Stimulated activated CD8-positive, alpha-beta memory T cell treated with anti-CD3 and anti-CD28 coated beads, Interleukin-15, amount 100 ng/mL, for 24 hours (primary cell): ENCODE data around the gene SUCLG2.

Experiments used
- DNase-seq: peaks from one replicate; pipeline ENCODE4 v3.0.0-alpha.2; 2020; ENCODE audit warnings: low read depth

The SUCLG2 gene, protein sequence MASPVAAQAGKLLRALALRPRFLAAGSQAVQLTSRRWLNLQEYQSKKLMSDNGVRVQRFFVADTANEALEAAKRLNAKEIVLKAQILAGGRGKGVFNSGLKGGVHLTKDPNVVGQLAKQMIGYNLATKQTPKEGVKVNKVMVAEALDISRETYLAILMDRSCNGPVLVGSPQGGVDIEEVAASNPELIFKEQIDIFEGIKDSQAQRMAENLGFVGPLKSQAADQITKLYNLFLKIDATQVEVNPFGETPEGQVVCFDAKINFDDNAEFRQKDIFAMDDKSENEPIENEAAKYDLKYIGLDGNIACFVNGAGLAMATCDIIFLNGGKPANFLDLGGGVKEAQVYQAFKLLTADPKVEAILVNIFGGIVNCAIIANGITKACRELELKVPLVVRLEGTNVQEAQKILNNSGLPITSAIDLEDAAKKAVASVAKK

DNA sequence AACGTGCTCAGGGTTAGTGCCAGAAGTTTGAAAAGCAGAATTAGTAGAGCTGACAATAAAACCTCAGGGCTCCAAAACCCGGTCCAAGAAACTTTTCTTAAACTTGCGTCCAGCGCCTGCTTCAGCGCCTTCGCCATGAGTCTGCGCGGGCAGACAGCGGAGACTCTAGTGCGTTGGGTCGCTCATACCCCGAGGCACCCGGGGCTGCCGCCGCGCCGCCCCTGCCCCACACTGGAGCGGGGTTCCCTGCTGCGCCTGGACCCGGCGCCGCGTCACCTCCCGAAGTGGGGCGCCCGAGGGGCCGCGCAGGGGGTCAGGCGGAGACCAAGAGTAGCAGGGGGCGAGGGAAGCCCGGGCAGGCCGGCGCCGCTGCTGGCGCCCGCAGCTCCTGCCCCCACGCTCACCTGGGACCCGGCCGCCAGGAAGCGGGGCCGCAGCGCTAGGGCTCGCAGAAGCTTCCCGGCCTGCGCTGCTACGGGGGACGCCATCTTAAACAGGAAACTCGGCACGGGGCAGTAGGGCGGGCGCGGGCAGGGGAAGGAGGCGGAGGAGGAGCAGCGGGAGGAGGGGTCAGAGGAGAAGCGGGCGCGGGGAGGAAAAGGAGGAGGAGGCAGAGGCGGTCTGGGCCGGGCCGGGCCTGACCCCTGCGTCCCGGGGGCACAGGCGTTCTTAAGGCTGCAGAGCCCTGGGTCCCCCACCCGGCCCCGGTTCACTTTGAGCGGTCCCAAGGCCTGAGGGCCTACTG is at the start of gene SUCLG2:
SUCLG2 (minus strand) TSS at position 514 of the 745 bp plus-strand sequence; CDS start at position 488, 26 bp downstream.
- DNase-seq, result peak; percentile 60

DNA sequence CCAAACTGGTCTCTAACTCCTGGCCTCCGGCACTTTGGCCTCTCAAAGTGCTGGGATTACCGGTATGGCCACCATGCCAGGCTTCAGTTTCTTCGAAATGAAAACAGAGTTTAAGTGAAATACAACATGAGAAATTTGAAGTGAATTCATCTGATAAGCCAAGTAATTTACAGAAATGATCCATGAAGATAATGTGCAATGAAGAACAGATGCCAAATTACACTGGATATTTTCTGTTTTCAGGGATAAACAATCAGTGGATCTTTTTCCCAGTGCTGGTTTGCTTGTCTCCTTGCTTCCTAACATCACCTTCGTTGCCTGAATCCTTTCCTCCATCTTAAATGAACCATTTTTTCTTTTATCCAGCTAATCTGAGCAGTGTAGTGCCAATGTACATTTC is 46.2 kb upstream of the SUCLG2 start:
- DNase-seq, result no peak

DNA sequence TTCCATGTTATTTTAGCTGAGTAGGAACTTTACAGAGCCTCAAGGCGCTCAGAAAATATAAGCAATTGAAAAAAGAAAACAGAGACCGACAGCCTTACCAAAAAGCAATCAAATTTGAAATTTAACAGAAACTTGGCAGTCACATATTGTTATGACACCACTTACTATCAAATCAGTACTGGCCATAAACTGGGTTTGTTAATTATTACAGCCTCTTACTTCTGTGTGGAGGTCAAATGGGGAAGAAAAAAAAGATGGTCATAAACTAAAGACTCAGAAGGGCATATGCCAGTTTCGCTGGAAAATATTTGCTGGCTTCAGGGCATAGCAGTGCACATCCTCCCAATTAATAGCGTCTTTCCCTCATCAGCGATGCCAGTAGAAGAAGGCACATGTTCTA is 45.5 kb upstream of the SUCLG2 start:
- DNase-seq, result no peak

DNA sequence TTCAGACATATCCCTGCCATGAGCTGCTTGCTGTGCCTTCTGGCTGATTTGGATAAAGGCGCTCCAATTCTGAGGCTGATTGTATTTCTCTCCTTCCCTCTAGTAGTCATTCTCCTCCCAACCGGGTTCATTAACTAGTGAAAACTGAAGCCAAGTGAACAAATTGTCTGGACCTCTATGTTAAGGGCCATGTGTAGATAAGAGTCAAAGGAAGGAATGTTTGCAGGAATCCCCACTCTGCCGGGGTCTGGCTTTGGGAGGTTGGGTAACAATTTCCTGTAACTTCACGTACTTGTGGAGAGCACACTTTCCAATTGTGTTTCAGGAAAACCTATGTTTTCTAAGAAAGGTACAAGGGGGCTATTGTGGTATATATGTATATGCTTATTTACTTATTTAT is 38.2 kb upstream of the SUCLG2 start:
- no peak for DNase-seq

DNA sequence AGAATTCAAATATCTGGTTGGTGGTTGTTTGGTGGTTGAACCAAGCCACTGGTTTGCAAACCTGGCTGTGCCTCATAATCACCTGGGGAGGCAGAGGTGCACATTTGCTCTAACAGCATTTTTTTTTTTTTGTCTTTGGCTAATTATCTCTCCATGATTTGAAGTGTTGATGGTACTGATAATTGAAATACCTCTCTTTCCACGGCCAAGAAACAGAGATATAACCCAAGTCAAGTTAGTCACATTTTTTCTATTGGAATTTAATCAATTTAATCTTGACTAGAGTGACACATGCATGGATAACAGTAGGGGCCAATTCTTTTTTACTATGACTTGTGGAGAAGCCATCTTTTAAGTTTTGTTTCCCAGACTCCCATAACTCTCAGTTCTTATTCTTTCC is 37.5 kb upstream of the SUCLG2 start:
- DNase-seq, result no peak

DNA sequence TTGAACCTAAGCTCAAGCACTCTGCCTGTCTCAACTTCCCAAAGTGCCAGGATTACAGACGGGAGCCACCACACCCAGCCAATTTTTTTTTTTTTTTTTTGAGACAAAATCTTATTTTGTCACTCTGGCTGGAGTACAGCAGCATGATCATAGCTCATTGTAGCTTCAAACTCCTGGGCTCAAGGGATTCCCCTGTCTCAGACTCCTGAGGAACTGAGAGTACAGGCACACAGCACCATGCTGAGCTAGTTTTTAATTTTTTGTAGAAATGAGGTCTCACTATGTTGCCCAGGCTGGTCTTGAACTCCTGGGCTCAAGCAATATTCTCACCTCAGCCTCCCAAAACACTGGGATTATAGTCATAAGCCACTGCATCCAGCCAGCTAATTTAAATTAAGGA is 36.8 kb upstream of the SUCLG2 start:
- DNase-seq, result no peak

DNA sequence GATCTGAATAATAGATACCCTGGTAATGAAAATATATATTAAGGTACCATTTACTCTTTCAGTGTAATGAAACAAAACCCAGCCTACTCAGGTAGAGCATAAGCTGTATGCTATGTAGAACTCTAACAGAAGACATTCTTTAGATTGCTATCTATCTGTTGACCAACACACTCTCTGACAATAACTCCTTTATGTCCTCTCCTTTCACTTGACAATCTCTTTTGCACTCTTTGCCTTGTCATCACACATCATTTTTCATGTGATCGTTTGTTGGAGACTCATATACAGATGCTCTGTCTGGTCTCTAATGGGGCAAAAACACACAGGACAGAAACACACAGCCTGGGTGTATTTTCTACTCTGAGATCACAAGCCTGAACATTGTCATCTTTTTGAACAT is 35.4 kb upstream of the SUCLG2 start:
- no peak for DNase-seq

DNA sequence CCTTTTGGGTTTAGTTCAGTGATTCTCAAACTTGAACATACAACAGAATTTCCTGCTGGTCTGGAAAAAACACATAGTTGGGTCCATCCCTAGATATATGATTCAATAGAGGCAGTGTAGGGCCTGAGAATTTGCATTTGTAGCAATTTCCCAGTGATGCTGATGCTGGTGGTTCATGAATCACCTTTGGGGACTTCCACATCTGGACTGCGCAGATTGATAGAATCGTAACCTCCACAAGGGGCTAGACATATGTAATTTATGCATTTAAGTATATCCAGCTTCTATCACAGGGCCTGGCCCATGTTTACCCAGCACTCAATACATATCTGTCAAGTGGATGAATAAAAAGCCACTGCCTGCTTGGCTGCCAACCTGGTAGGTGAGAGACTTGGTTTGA is 33.8 kb upstream of the SUCLG2 start:
- DNase-seq, result no peak

DNA sequence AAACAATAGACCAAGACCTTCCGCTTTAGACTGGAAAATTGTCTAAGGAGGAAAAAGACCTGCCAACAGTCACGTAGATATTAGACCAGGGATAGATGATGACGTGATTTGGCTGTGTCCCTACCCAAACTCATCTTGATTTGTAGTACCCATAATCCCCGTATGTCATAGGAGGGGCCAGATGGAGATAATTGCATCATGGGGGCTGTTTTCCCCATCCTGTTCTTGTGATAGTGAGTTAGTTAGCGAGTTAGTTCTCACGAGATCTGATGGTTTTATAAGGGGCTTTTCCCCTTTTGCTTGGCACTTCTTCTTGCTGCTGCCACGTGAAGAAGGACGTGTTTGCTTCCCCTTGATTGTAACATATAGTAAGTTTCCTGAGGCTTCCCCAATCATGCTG is 31.7 kb upstream of the SUCLG2 start:
- DNase-seq, result no peak

DNA sequence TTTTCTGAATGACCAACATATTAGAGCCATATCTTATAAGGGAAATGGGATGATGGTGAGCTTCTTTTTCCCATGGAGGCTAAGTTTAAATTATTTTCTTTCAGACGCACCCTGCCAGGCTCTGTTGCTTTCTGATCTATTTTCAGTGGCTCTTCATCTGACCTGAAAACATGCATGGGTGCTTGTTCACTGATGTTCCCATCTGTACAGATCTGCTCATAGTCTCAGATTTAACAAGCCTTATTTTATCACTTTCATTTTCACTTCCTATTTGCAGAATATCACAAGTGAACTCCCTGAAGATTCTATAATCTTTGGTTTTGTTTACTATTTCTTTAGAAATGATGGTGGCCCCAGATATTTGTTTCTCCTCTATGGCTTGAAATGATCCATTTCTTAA is 31.1 kb upstream of the SUCLG2 start:
- DNase-seq, result no peak

DNA sequence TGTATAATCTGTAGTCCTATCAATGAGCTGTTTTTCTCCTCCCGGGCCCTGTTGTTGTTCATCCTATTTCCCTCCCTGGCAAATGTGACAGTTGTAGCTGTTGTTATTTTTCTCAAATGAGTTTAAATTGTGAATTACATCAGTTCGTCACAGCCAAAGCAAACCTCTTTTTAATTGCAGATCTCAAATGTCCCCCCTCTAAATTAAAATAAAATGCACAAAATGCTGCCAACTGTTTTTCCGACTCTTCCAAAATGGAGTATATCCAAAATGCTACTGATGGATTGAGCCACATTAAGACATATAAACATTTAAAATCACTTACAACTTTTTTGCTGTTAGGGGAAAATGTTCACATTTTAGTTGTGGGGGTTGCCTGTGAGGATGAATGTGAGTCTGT is 29.8 kb upstream of the SUCLG2 start:
- no peak for DNase-seq

DNA sequence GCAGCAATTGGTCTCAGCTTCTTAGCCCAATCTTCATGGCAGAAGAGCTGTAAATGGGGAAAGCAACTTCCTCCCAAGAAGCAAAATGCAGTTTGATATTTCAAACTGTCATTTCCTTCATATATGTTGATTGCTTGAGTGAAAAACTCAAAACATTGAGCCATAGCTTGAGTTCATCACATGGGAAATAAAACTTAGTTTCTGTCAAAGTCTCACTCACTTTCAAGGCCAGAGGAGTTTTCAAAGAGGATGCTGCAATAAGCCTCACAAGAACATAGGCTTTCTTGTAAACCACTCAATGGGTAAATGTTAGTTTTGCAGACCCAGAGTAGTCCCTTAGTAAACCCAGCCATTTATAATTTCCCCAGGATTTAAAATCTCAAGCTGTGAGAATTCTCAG is 29.1 kb upstream of the SUCLG2 start:
- DNase-seq, result no peak

DNA sequence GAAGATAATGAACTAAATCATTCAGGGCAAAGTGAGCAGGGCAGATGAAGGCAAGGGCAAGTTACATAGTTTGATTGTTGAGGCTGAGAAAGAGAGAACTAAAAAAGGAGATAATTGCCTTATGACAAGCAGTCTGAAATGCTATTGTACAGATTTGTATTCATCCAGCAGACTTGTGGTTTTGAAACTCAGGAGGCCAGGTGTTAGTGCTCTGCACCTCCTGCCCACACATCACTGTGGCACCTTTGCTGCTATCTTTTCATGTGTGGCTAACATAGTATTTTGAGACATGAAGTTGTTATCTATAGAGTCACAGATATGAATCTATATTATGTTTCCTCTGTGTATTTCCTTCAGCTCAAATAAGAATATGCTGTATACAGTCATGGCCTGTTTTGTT is 24.3 kb upstream of the SUCLG2 start:
- DNase-seq, result no peak

DNA sequence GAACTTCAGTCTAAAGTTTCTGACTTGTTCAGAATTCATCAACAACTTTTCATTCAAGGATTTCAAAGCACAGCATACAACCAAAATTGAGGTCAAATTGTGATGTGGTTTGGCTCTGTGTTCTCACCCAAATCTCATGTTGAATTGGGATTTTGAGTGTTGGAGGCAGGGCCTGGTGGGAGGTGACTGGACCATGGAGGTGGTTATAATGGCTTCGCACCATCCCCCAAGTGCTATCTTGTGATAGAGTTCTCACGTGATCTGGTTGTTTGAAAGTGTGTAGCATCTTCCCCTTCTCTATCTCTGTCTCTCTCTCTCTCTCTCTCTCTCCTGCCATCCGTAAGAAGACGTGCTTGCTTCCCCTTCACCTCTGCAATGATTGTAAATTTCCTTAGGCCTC is 19.6 kb upstream of the SUCLG2 start:
- no peak for DNase-seq

DNA sequence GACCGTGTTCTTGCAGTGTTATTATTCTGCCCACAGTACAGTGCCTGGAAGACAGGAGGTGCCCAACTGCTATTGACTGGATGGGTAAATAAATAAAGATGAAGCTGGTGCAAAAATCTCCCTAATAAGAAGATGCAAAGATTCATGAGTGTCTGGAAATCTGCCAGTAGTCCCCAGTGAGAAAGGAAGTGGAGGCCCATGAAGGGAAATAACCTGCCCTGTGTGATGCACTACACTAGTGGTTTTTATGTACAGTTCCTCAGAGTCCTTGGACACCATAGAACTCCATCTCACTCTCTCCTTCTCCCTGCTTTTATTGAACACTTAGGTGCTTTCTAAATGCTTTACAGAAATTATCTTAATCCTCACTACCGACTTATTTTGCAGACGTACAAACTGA is 8.3 kb upstream of the SUCLG2 start:
- no peak for DNase-seq

DNA sequence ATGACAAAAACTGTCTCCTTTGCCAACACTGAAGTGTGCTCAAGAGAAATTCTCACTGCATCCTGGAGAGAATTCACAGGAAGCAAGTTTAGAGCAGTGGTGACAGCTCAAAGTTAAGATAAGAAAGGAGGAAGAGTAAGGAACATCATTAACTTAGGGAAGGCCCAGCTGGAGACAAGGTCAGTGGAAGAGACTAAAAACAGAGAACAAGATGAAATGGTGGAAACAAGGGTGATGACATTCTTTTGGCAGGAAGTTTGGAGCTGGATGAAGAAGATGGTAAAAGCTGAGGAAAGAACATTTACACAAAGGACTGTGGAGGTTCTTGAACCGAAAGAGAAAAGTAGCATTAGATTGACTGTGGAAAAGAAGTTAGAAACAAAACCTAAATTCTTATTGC is 6.7 kb upstream of the SUCLG2 start:
- no peak for DNase-seq

DNA sequence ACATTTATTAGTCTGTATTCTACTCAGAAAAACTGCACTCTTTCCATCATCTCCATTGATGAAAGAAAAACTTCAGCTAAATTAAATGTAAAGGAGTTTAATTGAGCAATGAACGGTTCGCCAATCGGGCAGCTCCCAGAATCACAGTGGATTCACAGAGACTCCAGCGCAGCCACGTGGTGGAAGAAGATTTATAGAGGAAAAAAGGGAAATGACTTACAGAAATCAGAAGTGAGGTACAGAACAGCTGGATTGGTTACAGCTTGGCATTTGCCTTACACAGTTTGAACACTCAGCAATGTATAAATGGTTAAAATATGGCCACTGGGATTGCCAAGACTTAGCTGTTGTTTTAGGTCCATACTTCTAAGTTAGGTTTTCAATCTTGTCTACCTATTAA is 2.8 kb upstream of the SUCLG2 start:
- DNase-seq, result no peak

DNA sequence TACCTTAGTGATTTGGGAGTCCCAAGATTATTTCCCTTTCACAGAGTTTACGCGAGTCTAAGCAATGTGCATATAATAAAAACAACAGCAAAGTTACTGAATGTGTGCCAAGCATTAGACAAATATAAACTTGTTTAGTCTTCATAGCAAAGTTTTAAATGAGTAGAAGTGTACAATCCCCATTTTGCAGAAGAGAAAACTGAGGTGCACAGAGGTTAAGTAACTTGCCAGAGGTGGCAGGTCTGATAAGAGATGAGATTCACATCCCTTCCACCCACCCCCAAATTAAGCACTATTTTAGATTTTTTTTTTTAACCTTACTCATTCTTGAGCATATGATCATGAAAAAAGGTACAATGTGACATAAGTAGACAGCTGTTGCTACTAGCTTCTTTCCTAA is 2.2 kb upstream of the SUCLG2 start:
- no peak for DNase-seq

DNA sequence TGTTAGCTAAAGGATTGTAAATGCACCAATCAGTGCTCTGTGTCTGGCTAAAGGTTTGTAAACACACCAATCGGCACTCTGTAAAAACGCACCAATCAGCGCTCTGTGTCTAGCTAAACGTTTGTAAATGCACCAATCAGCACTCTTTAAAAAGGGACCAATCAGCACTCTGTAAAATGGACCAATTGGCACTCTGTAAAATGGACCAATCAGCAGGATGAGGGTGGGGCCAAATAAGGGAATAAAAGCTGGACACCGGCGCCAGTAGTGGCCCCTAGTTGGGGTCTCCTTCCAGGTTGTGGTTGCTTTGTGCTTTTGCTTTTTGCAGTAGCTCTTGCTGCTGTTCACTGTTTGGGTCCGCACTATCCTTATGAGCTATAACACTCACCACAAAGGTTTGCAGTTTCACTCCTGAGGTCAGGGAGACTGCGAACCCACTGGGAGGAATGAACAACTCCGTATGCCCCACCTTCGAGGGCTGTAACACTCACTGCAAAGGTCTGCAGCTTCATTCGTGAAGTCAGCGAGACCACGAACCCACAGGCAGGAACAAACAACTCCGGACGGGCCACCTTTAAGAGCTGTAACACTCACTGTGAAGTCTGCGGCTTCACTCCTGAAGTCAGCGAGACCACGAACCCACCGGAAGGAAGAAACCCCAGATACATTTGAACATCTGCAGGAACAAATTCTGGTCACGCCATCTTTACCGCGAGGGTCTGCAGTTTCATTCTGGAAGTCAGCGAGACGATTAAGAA is 1.1 kb upstream of the SUCLG2 start:
- DNase-seq, result peak; percentile 33

DNA sequence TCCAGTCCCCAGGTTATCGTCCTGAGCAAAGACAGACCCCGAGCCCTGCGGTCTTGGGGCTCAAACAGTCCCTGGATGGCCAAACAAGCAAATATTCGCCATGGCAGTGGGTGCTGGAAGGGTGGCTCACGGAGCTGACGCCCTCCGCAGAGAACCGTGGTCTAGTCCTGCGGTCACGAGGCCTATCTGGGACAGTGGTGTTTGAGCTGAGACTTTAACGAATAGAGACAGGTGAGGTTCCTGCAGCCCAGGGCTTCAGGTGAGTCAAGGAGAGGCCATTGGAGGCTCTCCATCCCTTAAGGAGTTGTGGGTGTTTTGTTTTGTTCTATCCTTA is 399 bp upstream of the SUCLG2 start:
- no peak for DNase-seq

DNA sequence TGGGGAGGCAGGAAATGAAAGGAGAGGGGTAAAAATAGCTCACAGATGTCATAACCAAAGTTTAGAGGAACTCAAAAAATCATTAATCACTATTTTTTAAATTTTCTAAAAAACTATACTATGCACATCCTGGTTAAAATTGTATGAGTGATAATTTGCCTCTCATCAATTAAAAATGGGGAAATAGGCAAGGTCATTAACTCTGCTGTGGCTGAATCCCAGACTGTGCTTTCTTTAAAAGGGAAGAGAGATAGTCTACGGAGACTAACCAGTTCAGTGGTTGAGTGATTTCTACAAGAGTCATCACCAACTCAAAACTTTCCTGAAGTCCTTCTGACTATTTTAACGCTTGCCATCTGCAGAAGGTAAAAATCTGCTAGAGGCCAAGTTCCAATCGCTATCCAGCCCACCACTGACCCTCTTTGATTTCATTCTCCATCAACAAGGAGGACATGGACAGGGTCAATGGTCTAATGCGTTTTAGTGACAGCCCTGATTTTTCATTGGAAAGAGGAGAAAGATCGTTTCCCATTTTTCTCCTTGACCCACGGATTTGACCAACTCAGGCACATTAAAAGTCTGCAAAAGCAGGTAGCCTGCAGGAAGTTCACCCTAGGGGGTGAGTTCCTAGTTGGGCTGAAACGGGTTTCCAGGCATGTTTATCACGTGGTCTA is 850 bp downstream of the SUCLG2 start:
- no peak for DNase-seq

DNA sequence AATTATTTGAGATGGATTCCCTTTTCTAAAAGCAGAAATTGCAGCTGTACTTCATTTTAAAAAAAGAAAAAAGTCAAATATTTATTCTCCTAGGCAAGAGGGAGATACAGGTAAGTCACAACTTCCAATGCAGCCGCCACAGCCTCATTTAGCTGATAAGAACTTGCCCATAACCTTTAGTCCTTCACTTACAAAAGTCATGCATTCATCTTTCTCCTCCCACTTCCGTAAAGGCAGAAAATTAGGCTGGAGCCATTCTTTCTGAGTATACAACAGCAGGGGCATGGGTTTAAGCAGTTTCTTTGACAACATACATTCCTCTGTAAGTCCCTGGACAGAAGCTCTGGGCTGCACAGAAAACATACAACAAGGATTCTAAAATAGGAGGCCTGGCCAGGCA is 4.3 kb downstream of the SUCLG2 start:
- DNase-seq, result no peak

DNA sequence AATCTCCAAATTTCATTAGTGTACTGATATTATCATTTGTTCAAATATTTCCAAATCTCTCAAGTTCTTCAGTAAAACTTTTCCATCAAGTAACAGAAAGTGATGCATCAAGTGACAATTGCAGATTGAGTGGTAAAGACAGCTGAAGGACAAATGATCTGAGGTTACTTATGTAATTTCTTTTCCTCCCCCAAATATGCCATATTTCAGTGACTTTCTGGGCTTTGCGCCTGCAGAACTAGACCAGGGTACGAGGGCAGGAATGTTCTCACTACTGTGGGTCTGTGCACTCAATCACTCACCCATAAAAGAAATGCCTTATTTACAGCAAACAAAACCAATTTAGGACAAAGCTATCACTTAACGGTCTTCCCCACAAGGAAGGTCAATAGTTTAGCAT is 4.7 kb downstream of the SUCLG2 start:
- DNase-seq, result no peak
